LHCN-M2 (cell line): Measurements from ENCODE around the gene DNMBP. TPM values are rescaled to one million over a fixed set of nuclear protein-coding genes. Genes with fewer than 3 reads are reported as not detected.
"Not testable (repeated sequence)": the region's sequence is repeated elsewhere in the genome, so short reads cannot be mapped to it uniquely, and the experiment has no call there.

Experiments
- DNase-seq: peaks from one replicate; pipeline ENCODE4 v3.0.0-alpha.2; 2012; ENCODE audit warnings: low read depth
- total RNA-seq: library from RNA; depleted of rRNA; stranded (reverse); fragments of >200 nt; gene quantifications from 2 replicates; pipeline ENCODE4 v1.2.3, GENCODE V29; 2014

The DNMBP gene
- total RNA-seq, 1 experiment from 2014 or later: 22.5 TPM

GRCh38 chr10:99984211-99985034, 25.3 kb downstream of the DNMBP start:
- peak; percentile 67 for DNase-seq

- peak; percentile 93 for DNase-seq
Observed at GRCh38 chr10:99983280-99983988, 26.3 kb downstream of the DNMBP start.

- no peak for DNase-seq
Observed at GRCh38 chr10:99982728-99983127, 27.0 kb downstream of the DNMBP start.

GRCh38 chr10:99981581-99982199, 28.1 kb downstream of the DNMBP start:
- DNase-seq: no peak

DNA sequence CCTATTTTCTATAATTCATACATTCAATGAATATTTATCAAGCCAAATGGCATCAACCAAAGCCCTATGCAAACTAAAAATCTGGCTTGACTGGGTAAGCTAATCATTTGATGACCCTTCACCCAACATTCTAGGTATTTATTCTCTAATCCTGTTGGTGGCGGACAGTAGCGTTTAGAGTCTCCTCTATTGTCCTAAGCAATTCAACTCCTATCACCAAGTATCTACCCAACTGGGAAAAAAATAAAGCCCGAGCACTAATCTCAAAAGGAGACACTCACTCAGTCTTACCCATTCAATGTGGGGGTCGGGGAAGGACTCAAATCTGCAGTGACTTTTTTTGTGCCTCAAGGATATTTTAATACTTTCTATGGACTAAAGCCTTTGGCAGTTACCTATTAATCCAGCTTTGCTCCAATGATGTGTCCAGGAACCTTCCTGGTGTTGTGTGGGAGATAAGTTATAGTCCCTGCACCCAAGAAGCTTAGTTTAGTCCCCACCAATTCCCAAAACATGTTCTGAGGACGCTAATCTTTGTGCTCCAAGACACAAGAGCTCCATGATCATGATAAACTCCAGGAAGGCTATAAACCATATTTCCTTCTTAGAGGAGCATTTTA, 30.6 kb downstream of the DNMBP start:
- DNase-seq: no peak

- DNase-seq: no peak
Observed at GRCh38 chr10:99977916-99978315, 31.8 kb downstream of the DNMBP start.

DNA sequence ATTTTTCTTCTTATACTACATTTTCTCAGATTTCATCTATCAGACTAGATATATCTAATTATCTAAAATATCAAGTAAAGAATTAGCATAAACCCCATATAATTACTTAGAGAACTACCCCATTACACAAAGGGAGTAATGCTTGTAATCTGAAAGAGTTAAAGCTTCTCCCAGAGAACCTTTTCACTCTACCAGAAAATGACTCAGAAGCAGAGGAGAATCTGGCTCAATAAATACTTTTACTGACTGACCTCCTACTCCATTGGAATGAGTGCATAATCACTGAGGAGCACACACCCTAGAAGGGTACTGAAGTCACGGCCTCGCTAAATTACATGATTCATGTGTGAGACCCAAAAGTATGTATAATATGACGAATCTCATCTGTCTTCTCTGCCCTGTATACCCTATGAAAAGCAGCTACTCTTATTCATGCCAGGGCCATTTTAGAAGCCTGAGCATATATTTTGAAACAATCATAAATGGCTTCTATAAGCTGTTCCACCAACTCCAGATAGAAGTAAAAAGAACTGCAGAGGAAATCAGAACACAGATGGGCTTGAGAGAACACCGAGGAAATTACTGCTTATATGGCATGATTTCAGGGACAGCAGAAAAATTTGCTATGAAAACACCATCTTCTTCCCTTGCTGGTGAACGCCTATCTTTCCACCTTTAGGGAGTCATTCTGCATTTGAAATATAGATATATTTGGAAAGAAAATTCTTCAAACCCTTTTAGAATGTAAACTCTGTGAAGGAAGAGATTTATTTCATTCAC, 32.7 kb downstream of the DNMBP start:
- peak; percentile 96 for DNase-seq

GRCh38 chr10:99975942-99976809, 33.6 kb downstream of the DNMBP start:
- DNase-seq: peak; percentile 81

DNA sequence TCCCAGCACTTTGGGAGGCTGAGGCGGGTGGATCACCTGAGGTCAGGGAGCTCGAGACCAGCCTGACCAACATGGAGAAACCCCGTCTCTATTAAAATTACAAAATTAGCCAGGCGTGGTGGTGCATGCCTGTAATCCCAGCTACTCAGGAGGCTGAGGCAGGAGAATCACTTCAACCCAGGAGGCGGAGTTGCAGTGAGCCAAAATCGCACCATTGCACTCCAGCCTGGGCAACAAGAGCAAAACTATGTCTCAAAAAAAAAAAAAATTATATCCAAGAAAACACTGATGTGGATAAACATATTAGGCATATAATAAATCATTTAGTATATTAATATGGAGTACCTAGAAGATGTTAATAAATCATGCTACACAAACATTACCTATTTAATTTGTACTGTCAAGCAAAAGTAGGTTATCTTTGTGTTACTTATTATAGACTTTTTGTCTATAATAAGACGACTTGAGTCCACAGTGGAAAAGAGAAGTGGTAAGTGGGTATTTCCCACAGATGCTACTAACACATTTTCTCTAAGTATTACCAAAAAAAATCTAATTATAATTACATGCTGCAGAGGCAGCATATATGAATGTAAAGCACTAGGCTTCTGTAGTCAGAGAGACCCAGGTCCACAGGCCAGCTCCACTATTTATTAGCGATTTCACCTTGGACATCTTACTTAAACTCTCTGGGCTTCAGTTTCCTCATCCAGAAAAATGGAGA, 34.5 kb downstream of the DNMBP start:
- no peak for DNase-seq

DNA sequence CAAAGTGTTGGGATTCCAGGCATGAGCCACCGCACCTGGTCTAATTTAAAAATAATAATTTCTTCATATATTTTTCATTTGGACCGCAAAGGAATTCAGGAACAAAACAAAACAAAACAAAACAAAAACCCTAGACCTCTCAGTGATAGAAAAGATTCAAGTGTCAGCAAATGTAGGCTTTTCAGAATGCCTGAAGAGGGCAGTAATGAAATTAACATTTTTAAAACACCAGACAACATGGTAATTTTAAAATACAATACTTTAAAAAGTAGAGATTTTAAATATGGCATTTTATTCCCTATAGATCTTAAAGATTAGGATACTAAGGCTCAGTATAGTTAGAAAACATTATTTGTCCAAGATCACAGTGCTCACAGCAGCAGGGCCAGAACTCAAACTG, 36.6 kb downstream of the DNMBP start:
- DNase-seq: no peak

- no peak for DNase-seq
Observed at GRCh38 chr10:99967961-99968360, 41.8 kb downstream of the DNMBP start.

GRCh38 chr10:99966306-99966705, 43.4 kb downstream of the DNMBP start:
- DNase-seq: peak; percentile 92

GRCh38 chr10:99965700-99966099, 44.0 kb downstream of the DNMBP start:
- DNase-seq: no peak

- DNase-seq: peak; percentile 52
Observed at GRCh38 chr10:99964791-99965190, 45.0 kb downstream of the DNMBP start.

DNA sequence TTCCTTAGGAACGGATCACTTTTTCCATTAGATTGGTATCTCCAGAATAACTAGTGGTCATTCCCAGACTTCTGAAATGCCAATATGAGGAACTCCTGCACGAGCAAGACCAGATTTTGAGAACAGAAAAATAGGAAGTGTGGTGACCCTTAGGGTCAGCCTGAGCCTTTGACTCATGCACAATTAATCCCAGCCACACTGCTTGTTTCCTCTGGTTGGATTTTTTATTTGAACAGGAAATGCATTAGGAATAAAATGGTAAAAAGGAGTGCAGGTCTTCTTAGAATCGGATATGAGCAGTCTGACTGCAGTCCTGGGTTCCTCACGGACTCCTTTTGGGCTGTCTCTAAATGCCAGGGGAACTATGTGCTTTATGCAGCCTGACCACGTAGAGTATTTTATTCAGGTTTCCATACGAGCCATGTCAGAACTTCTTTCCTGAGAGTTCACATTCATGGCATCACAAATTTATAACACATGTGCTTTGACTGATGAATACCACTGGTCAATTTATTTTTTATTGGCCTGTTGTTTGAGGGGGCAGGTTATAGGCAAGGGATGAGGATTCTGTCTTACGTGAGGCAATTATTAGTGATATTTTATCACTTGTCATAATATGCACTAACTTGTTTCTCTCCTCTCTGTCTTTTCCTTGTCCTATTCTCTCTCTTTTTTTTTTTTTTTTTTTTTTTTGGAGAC, 46.1 kb downstream of the DNMBP start:
- peak; percentile 15 for DNase-seq

DNA sequence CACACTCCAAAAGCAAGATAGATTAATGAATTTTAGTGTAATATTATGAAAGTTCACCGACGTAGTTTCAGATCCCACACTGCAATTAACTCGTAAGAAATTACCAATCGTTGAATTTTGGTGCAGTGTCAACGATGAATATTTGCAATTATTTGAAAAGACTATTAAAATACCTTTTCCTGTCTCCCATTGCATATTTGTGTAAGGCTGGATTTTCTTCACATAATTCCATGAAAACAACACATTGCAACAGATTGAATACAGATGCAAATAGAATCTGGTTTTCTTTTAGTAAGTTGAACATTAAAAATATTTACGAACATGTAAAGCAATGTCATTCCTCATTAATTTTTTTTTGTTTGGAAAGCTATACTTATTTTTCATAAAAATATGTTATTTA, 50.9 kb downstream of the DNMBP start:
- DNase-seq: no peak

DNA sequence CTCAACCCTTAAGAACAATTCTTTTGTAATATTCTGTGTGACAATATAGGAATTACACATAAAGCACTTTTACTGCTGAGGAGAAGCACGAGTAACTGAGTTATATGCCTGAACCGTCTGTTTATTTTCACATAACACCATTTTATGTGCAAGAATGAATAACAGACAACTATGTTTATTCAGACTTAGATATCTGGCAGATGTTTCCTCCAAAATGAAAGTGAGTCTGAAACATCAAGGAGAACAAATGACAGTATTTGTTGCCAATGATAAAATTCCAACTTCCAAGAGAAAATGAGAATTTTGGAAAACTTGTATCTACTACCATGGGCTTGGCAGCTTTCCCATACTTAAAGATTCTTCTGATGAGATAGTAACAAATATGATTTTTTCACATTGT, 51.4 kb downstream of the DNMBP start:
- no peak for DNase-seq

- DNase-seq: not testable (repeated sequence)
Observed at GRCh38 chr10:99953510-99953909, 56.2 kb downstream of the DNMBP start.

GRCh38 chr10:99952799-99953198, 56.9 kb downstream of the DNMBP start:
- DNase-seq: no peak
